ENCODE data around the gene PTGES2.
"Not testable (repeated sequence)": the region's sequence is repeated elsewhere in the genome, so short reads cannot be mapped to it uniquely, and the experiment has no call there.

The PTGES2 gene

GRCh38 chr9:128118472-128118857 is 9.1 kb downstream of the PTGES2 start:
- no peak for DNase-seq

- DNase-seq, result peak; percentile 82
These were observed 9.7 kb downstream of the PTGES2 start for GRCh38 chr9:128117613-128118471.

DNA sequence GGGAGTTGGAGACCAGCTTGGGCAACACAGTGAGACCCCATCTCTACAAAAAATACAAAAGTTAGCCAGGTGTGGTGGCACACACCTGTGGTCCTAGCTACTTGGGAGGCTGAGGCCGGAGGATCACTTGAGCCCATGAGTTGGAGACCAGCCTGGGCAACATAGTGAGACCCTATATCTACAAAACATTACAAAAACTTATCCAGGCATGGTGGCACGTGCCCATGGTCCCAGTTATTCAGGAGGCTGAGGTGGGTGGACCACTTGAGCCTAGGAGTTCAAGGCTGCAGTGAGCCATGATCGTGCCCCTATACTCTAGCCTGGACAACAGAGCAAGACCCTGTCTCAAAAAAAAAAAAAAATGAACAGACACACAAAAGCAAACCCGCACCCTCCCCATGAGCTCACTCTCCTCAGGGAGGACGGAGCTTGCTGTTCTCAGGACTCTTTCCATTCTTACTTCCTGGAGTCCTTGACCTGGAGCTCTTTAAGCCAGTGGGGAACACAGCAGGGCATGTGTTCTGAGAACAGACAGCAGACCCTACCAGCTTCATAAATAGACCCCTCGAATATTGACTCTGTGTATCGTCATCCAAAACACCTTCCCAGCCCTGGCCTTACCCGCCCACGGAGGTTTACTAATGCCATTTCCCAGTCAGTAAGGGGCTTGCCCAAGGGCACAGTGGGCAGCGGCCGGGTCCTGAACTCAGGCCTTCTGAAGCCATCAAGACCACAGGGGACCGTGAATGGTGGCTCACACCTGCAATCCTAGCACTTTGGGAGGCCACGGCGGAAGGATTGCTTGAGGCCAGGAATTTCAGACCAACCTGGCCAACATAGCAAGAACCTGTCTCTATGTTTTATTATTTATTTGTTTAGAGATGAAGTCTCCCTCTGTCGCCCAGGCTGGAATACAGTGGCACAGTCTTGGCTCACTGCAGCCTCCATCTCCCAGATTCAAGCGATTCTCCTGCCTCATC is 11.1 kb downstream of the PTGES2 start:
- DNase-seq, result no peak

- no peak for DNase-seq
These were observed 12.1 kb downstream of the PTGES2 start for GRCh38 chr9:128115187-128116103.

GRCh38 chr9:128114326-128115186 is 13.0 kb downstream of the PTGES2 start:
- DNase-seq, result no peak

DNA sequence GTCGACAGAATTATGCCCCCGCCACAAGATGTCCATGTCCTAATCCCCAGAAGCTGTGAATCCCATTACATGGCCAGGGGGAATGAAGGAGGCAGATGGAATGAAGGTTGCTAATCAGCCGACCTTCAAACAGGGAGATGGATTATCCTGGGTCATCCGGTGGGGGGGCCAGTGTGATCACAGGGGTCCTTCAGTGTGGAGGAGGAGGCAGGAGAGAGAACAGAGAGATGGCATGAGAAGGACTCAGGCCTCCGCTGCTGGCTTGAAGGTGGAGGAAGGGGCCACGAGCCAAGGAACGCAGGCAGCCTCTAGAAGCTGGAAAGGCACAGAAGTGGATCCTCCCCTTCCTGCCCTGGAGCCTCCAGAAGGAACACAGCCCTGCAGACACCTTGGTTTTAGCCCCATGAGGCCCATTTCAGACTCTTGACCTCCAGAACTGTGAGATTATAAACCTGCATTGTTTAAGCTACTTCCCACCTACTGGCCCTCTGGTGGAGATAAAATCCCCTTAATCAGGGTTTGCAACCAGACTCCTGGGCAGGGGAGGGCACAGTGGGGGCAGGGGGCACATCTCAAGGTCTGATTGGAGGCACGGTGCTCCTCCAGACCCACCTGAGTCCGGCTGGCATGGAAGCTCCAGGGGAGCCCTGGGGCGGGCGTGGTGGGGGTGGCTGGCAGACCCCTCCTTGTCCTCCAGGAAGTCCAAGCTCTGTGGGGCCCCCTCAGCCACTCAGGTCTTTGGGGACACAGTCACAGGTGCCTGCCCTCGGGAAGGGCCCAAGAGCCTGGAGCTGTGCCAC is 13.8 kb downstream of the PTGES2 start:
- DNase-seq, result no peak

DNA sequence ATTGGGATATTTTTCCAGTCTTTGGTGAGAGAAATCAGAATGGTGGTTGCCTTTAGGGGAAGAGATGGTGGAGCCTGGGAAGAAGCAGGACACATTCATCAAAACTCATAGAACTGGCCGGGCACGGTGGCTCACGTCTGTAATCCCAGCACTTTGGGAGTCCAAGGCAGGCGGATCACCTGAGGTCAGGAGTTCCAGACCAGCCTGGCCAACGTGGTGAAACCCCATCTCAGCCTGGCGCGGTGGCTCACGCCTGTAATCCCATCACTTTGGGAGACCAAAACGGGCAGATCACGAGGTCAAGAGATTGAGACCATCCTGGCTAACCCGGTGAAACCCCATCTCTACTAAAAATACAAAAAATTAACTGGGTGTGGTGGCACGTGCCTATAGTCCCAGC is 15.8 kb downstream of the PTGES2 start:
- not testable (repeated sequence) for DNase-seq

- DNase-seq, result no peak
These were observed 18.3 kb downstream of the PTGES2 start for GRCh38 chr9:128109050-128109709.

DNA sequence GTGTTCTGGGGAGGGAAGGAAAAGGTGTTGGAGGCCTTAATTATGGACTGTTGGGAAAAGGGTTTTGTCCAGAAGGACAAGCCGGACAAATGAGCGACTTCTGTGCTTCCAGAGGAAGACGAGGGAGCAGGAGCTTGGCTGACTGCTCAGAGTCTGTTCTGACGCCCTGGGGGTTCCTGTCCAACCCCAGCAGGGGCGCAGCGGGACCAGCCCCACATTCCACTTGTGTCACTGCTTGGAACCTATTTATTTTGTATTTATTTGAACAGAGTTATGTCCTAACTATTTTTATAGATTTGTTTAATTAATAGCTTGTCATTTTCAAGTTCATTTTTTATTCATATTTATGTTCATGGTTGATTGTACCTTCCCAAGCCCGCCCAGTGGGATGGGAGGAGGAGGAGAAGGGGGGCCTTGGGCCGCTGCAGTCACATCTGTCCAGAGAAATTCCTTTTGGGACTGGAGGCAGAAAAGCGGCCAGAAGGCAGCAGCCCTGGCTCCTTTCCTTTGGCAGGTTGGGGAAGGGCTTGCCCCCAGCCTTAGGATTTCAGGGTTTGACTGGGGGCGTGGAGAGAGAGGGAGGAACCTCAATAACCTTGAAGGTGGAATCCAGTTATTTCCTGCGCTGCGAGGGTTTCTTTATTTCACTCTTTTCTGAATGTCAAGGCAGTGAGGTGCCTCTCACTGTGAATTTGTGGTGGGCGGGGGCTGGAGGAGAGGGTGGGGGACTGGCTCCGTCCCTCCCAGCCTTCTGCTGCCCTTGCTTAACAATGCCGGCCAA is 19.1 kb downstream of the PTGES2 start:
- no peak for DNase-seq

DNA sequence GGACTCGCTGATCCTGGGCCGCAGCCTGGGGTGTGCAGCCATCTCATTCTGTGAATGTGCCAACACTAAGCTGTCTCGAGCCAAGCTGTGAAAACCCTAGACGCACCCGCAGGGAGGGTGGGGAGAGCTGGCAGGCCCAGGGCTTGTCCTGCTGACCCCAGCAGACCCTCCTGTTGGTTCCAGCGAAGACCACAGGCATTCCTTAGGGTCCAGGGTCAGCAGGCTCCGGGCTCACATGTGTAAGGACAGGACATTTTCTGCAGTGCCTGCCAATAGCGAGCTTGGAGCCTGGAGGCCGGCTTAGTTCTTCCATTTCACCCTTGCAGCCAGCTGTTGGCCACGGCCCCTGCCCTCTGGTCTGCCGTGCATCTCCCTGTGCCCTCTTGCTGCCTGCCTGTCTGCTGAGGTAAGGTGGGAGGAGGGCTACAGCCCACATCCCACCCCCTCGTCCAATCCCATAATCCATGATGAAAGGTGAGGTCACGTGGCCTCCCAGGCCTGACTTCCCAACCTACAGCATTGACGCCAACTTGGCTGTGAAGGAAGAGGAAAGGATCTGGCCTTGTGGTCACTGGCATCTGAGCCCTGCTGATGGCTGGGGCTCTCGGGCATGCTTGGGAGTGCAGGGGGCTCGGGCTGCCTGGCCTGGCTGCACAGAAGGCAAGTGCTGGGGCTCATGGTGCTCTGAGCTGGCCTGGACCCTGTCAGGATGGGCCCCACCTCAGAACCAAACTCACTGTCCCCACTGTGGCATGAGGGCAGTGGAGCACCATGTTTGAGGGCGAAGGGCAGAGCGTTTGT is 19.9 kb downstream of the PTGES2 start:
- DNase-seq, result no peak

- no peak for DNase-seq
These were observed 20.5 kb downstream of the PTGES2 start for GRCh38 chr9:128106940-128107467.

DNA sequence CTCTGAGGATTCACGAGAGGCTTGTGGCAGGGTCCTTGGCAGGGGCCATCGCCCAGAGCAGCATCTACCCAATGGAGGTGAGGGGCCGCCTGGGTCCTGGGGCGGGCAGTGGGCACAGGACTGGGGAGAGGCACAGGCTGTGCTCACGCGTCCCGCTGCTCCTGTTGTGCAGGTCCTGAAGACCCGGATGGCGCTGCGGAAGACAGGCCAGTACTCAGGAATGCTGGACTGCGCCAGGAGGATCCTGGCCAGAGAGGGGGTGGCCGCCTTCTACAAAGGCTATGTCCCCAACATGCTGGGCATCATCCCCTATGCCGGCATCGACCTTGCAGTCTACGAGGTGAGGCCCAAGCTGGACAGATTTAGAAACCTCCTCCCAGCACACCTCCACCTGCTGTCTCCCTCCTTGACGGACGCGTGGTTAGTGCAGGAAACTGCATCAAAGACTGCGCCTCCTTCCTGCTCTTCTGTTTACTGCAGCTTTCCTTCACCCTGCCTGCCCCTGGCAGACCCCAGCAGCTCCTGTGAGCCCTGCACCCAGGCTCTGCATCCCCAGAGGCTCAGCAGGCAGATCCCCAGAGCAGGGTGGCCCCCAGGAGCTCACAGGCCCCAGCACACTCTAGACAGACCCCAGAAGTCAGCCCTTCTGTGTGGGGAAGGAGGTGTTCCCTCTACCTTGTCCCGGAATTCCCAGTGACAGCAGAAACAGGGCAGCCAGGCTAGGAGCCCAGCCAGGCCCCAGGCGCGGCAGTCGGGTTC is 21.2 kb downstream of the PTGES2 start:
- DNase-seq, result no peak

- no peak for DNase-seq
These were observed 21.9 kb downstream of the PTGES2 start for GRCh38 chr9:128105538-128106175.

- no peak for DNase-seq
These were observed 23.3 kb downstream of the PTGES2 start for GRCh38 chr9:128104171-128104618.

DNA sequence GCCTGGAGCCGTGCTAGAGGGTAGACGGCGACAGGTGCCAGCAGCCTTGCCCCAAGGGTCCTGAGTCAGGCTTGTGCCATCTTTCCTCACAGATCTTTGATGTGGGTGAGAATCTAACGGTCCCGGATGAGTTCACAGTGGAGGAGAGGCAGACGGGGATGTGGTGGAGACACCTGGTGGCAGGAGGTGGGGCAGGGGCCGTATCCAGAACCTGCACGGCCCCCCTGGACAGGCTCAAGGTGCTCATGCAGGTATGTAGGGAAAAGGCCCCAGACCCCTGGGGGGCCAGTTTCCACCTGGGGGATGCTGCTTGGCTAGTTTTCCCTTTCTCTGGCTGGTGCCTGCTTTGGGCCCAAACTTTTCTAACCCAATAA is 24.0 kb downstream of the PTGES2 start:
- DNase-seq, result no peak

GRCh38 chr9:128102861-128103588 is 24.5 kb downstream of the PTGES2 start:
- no peak for DNase-seq
